Left ventricle myocardium inferior (tissue), 1 donor: ENCODE data around the gene TIMM22. TPM values are rescaled to one million over a fixed set of nuclear protein-coding genes. Genes with fewer than 3 reads are reported as not detected.

ENCODE experiments used
- DNase-seq: peaks from one replicate; pipeline ENCODE4 v3.0.0-alpha.2; 2020
- H3K27ac ChIP-seq: fragments of 200-600 bp; replicated peaks from 2 replicates; pipeline ENCODE4 v1.8.0; 2021
- H3K27me3 ChIP-seq: fragments of 200-600 bp; 2 replicates; pipeline ENCODE4 v1.8.0; 2021; ENCODE audit warnings: low read depth
- H3K36me3 ChIP-seq: fragments of 200-600 bp; 2 replicates; pipeline ENCODE4 v1.8.0; 2021
- H3K4me1 ChIP-seq: fragments of 200-600 bp; 2 replicates; pipeline ENCODE4 v1.8.0; 2021
- H3K4me3 ChIP-seq: fragments of 200-600 bp; 2 replicates; pipeline ENCODE4 v1.8.0; 2021; ENCODE audit warnings: mild to moderate bottlenecking, moderate library complexity
- H3K9me3 ChIP-seq: fragments of 200-600 bp; replicated peaks from 2 replicates; pipeline ENCODE4 v1.8.0; 2021
- CTCF ChIP-seq: fragments of 200-600 bp; IDR thresholded peaks from 2 replicates; pipeline ENCODE4 v1.8.0; 2021; ENCODE audit warnings: antibody characterized with exemption, mild to moderate bottlenecking, borderline replicate concordance
- intact Hi-C: fragments of 100-400 bp; cut with micrococcal nuclease; formaldehyde crosslinking; loops from one replicate; pipeline ENCODE4 v1.11.0; 2022
- total RNA-seq: library from RNA; stranded (reverse); fragmentation: NEBNext Ultra II Directional; extraction: Animal tissue kit (Norgen Biotek cat#: 25700); gene quantifications from one replicate; pipeline ENCODE4 v1.2.1, GENCODE V29; 2021
- donor health status: DM: no; HTN: yes; CAD: no; lungs with severe emphysema.

TIMM22 gene
- total RNA-seq, 1 donor from 2014 or later: 17.6 TPM

- no peaks in the 10 kb centered on the region for H3K9me3 ChIP-seq
- peak overlapping the region; percentile 11 for H3K4me3 ChIP-seq
- peaks cover 87% of the 10 kb centered on the region for H3K4me1 ChIP-seq
- intact Hi-C loops: no loop called here
- H3K27me3 ChIP-seq: no peaks in the 10 kb centered on the region
- peak; percentile 66 for DNase-seq
- no peak for TF ChIP-seq CTCF
- peaks cover 8% of the 10 kb centered on the region for H3K36me3 ChIP-seq
- peak overlapping the region; percentile 88 for H3K27ac ChIP-seq
These were observed 25.5 kb downstream of the TIMM22 start for GRCh38 chr17:1022278-1023024.

GRCh38 chr17:1024076-1024475, 27.1 kb downstream of the TIMM22 start:
- no peaks in the 10 kb centered on the region for H3K9me3 ChIP-seq
- no peak for DNase-seq
- H3K27me3 ChIP-seq: no peaks in the 10 kb centered on the region
- intact Hi-C loops: no loop called here
- no peak for TF ChIP-seq CTCF
- no peak overlapping the region for H3K27ac ChIP-seq
- H3K36me3 ChIP-seq: peaks cover 8% of the 10 kb centered on the region
- no peak overlapping the region for H3K4me3 ChIP-seq
- peaks cover 87% of the 10 kb centered on the region for H3K4me1 ChIP-seq

- Histone ChIP-seq H3K27me3 (no peaks in the 10 kb centered on the region), H3K36me3 (peaks cover 8% of the 10 kb centered on the region), H3K4me1 (peaks cover 87% of the 10 kb centered on the region), H3K27ac (peak overlapping the region; percentile 66), H3K9me3 (no peaks in the 10 kb centered on the region), H3K4me3 (no peak overlapping the region)
- intact Hi-C loops: no loop called here
- TF ChIP-seq CTCF: no peak
- no peak for DNase-seq
These were observed 29.0 kb downstream of the TIMM22 start for GRCh38 chr17:1025733-1026598.

GRCh38 chr17:1026599-1026975, 29.7 kb downstream of the TIMM22 start:
- no peak overlapping the region for H3K4me3 ChIP-seq
- no peak for DNase-seq
- H3K27me3 ChIP-seq: no peaks in the 10 kb centered on the region
- no peaks in the 10 kb centered on the region for H3K9me3 ChIP-seq
- H3K27ac ChIP-seq: peak overlapping the region; percentile 66
- H3K36me3 ChIP-seq: peaks cover 8% of the 10 kb centered on the region
- no peak for TF ChIP-seq CTCF
- H3K4me1 ChIP-seq: peaks cover 87% of the 10 kb centered on the region
- intact Hi-C loops: no loop called here

GRCh38 chr17:1027044-1027443, 30.1 kb downstream of the TIMM22 start:
- H3K27ac ChIP-seq: peak overlapping the region; percentile 66
- DNase-seq: peak; percentile 56
- H3K36me3 ChIP-seq: peaks cover 8% of the 10 kb centered on the region
- H3K9me3 ChIP-seq: no peaks in the 10 kb centered on the region
- H3K4me3 ChIP-seq: no peak overlapping the region
- no peak for TF ChIP-seq CTCF
- no peaks in the 10 kb centered on the region for H3K27me3 ChIP-seq
- peaks cover 85% of the 10 kb centered on the region for H3K4me1 ChIP-seq
- intact Hi-C loops: no loop called here
